Measurements from ENCODE around the gene NPAS1.

DNA sequence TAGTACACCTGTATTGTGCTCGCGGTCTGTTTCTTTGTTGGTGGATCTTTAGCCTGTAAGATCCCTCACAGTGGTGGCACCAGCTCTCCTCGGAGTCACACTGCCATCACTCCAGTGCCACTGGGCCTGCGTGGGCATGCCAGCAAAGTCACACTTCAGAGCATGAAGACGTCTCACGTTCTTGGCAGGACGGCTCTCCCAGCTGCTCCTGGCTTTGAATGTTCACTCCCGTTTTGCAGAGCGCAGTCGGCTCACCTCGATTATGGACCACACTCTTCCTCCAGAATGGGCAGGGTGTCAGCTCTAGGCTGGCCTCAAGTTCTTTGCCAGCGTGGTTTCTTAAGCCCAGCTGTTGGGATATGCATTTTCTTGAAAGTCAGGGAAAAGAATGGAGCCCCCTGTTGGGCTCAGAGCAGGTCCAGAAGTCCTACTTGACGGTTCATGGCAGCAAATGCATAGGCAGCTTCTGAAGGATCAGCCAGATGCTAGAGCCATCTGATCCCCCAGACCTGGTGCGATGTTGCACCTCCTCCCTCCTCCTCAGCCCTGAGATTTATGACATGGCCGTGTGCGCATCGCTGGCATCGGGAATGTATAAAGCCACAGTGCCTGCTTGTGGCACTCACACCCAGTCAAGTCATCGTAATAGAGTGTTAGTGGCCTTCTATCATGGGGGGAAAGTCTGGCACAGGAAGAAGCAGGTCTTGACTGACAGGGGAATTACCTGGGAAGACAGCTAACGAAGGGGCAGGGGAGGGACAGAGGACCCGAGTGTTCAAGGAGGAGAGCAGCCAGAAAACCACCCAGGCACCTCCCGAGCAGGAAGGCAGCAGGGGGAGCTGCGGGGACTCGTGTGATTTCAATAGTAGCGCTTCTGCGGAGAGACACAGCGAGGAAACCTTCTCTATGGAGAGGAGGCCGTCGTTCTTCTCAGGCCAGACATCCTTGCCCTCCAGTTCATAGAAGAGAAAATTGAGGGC, 40.2 kb upstream of the NPAS1 start:
- TF ChIP-seq EZH2 (IDR thresholded peaks at IDR 0.05; ENCODE audit: insufficient read depth, low read length) (no peak), CTCF (IDR thresholded peaks at IDR 0.05; ENCODE audit: insufficient read depth, low read depth, low read length) (no peak)

Measured in astrocyte (in vitro differentiated cells and primary cell).